ENCODE data around the gene P2RX5. TPM values are rescaled to one million over a fixed set of nuclear protein-coding genes. Genes with fewer than 3 reads are reported as not detected.
"Not testable (repeated sequence)": the region's sequence is repeated elsewhere in the genome, so short reads cannot be mapped to it uniquely, and the experiment has no call there.

Gene P2RX5
- total RNA-seq, 1 donor from 2014 or later: 2.9 TPM

DNA sequence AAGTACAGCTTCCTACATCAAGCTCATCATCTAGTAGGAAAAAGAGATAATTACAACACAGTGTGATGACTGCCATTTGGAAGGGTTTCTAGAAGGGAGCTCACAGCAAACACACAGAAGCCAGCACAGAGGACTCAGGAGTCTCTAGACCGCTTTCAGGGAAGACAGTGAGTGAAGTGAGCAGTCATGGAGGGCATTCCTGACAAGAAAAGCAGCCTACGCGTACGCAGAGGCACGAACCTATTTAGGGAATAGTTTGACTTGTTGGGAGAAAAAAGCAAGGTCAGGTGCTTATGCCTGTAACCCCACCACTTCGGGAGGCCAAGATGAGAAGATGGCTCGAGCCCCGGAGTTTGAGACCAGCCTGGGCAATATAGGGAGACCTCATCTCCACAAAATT is 19.3 kb upstream of the P2RX5 start:
- DNase-seq (ENCODE audit: extremely low read depth, low read depth, low spot score): no peak

- DNase-seq (ENCODE audit: extremely low read depth, low read depth, low spot score): no peak
Measured at GRCh38 chr17:3712811-3713463, 17.0 kb upstream of the P2RX5 start.

DNA sequence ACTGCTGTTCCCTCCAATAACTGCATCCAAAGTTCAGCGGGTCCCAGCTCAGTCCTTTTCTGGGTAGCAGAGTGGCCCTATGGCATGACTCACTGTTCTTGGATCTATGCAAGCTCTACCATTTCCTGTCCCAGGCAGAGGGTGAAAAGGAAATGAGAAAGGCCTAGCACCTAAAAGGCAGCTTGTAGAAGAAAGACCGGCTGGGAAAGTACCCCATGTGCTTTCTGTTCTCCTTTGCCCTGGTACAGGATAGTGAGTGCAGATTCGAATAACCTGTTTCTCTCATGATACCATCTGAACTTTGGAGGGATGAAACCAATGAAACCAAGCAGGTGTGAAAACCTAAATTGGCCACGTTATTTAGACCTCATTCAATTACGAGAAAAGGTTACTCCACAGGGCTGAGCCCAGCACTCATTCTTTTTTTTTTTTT is 15.0 kb upstream of the P2RX5 start:
- no peak for DNase-seq (ENCODE audit: extremely low read depth, low read depth, low spot score)

- DNase-seq (ENCODE audit: extremely low read depth, low read depth, low spot score): no peak
Measured at GRCh38 chr17:3708366-3708765, 12.4 kb upstream of the P2RX5 start.

GRCh38 chr17:3705718-3705984 is 9.7 kb upstream of the P2RX5 start:
- DNase-seq (ENCODE audit: extremely low read depth, low read depth, low spot score): not testable (repeated sequence)

GRCh38 chr17:3704931-3705717 is 9.2 kb upstream of the P2RX5 start:
- no peak for DNase-seq (ENCODE audit: extremely low read depth, low read depth, low spot score)

GRCh38 chr17:3702041-3702539 is 6.1 kb upstream of the P2RX5 start:
- not testable (repeated sequence) for DNase-seq (ENCODE audit: extremely low read depth, low read depth, low spot score)

DNA sequence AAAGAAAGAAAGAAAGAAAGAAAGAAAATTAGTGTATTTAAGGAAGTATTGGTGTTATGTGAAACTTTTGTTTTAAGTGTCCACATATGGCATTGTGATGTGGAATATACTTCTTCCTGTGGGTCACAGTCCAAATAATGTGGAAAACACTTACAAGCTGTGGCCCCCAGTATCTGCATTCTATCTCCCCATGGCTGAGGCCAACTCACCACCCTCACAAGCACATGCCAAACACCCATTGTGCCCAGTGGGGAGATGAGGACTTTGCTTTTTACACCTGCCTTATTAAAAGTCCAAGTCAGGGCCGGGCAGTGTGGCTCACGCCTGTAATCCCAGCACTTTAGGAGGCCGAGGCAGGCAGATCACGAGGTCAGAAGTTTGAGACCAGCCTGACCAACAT is 4.0 kb upstream of the P2RX5 start:
- DNase-seq (ENCODE audit: extremely low read depth, low read depth, low spot score): no peak

DNA sequence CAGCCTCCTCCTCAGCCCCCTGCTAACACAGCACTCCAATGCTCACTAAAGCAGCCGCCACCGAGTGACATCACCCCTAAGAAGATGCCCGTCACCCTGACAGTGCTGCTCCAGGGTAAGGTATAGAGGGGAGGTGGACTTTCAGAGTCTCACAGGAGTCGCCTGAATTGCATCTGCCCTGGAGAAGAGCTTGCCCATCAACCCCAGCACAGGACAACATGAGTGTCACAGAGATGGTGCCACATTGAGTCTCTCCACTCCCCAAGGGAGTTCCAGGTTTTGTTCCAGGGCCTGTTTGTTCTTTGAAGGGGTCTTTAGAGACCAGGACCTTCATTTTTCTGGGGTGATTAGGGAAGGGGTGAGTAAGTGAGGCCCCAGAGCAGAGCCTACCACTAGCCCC is 2.2 kb upstream of the P2RX5 start:
- no peak for DNase-seq (ENCODE audit: extremely low read depth, low read depth, low spot score)

DNA sequence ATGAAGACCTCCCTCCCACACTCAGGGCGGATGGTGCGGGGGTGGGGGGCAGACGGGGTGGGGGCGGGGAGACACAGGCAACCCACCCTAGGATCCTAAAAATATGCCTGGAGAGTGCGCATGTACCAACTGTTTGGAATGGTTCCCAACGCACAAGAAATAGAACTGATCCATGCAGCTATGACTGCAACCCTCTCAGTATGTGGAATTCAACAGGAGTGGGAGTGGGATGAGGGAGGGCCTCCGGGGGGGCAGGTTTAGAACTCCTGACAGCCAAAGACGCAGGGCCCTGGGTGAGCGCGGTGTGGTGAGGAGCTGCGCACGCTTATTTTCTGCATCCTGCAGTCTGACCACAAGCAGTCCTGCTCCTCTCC is 1.1 kb upstream of the P2RX5 start:
- no peak for DNase-seq (ENCODE audit: extremely low read depth, low read depth, low spot score)

DNA sequence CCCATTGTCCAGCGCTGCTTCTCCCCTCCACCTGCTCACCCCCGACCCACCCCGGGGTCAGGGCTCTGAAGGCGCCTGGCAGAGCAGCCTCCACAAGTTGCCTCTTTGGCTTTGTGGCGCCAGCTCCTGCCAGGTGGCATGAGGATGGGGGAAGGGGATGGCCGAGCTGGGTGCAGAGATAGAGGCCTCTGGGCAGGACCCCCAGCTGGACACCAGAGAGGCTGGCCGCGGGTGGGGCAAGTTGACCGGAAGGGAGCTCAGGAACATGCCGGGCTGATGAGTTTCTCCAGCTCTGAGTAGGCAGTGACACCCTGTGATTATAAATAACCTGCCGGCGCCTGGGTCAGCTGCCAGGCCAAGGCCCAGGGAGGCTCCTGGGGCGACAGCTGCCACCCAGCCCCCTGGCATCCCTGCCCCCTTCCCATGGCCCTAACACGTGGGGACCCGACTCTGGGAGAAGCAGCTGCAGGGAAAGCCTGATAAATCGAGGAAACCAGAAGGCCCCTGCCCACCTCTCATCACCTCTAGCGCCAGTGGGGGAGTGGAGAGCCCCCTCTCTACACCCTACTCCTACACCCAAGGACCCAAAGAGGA is 729 bp downstream of the P2RX5 start:
- no peak for DNase-seq (ENCODE audit: extremely low read depth, low read depth, low spot score)

GRCh38 chr17:3693829-3694231 is 2.1 kb downstream of the P2RX5 start:
- no peak for DNase-seq (ENCODE audit: extremely low read depth, low read depth, low spot score)

- no peak for DNase-seq (ENCODE audit: extremely low read depth, low read depth, low spot score)
Measured at GRCh38 chr17:3693141-3693540, 2.8 kb downstream of the P2RX5 start.

GRCh38 chr17:3692346-3692745 is 3.6 kb downstream of the P2RX5 start:
- no peak for DNase-seq (ENCODE audit: extremely low read depth, low read depth, low spot score)

DNA sequence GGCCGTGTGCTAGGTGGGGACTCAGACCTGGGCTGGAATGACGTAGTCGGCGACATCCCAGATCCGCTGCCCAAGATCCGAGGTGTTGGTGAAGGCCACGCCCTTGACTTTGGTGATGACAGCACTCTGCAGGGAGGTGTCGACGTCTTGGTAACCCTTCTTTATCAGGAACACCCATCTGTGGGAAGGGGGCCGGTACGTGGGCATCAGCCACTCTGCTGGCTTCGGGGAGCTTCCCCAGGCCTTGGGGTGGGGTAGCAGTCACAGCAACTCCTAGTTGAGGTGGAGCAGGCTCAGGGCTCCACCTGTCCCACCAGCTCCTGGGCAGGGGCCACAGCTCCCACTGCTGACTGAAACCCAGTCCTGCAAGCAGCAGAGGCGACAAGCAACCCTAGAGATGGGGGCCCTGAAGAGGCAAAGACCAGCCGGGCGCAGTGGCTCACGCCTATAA is 4.3 kb downstream of the P2RX5 start:
- DNase-seq (ENCODE audit: extremely low read depth, low read depth, low spot score): no peak

GRCh38 chr17:3690094-3690715 is 5.8 kb downstream of the P2RX5 start:
- no peak for DNase-seq (ENCODE audit: extremely low read depth, low read depth, low spot score)

GRCh38 chr17:3689262-3690093 is 6.5 kb downstream of the P2RX5 start:
- no peak for DNase-seq (ENCODE audit: extremely low read depth, low read depth, low spot score)

DNA sequence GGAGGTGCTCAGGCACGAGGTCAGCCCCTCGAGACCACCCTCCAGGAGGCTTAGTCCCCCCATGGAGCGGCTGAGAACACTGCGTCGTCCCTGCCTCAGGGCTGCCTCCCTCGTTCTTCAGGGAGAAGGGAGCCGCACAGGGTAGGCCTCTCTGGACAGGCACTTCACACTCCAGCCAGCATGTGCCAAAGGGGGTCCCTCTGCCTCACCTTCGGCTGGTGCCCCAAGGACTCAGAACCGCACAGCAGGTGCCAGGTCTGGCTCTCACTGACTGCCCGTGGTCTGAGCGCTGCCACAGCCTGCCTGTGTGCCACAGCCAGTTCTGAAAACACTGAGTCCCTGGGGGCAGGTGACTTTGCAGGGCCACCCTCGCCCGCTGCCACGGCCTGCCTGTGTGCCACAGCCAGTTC is 7.1 kb downstream of the P2RX5 start:
- DNase-seq (ENCODE audit: extremely low read depth, low read depth, low spot score): no peak

- no peak for DNase-seq (ENCODE audit: extremely low read depth, low read depth, low spot score)
Measured at GRCh38 chr17:3688027-3688553, 7.9 kb downstream of the P2RX5 start.

GRCh38 chr17:3685174-3685573 is 10.8 kb downstream of the P2RX5 start:
- no peak for DNase-seq (ENCODE audit: extremely low read depth, low read depth, low spot score)
